Calu3 (cell line): Measurements from ENCODE around the gene BSDC1. TPM values are rescaled to one million over a fixed set of nuclear protein-coding genes. Genes with fewer than 3 reads are reported as not detected.
A peak's percentile ranks its signal among the peaks of the same experiment; 100 is the strongest.

ENCODE experiments used
- BruUV-seq: library from RNA; stranded (reverse); fragments of 400-500 nt; replicated peaks from 2 replicates; lab custom pipeline; 2021; lab: Mats Ljungman, UMichigan
- CTCF ChIA-PET: fragments of 300-600 bp; sonication (Branson Sonifier 250); formaldehyde crosslinking; loops from one replicate; lab custom pipeline; 2022; ENCODE audit warnings: antibody characterized with exemption; lab: Charles Lee
- DNase-seq: peaks from one replicate; pipeline ENCODE4 v3.0.0; 2022
- H3K27ac Mint-ChIP-seq: one replicate; pipeline ENCODE4 v1.8.0; 2022; ENCODE audit warnings: mixed read lengths; ENCODE audit not compliant: unreplicated experiment
- H3K27me3 Mint-ChIP-seq: one replicate; pipeline ENCODE4 v1.8.0; 2022; ENCODE audit warnings: mixed read lengths; ENCODE audit not compliant: unreplicated experiment
- H3K36me3 Mint-ChIP-seq: one replicate; pipeline ENCODE4 v1.8.0; 2022; ENCODE audit warnings: mild to moderate bottlenecking, moderate library complexity, mixed read lengths; ENCODE audit not compliant: insufficient read depth, unreplicated experiment
- H3K4me1 Mint-ChIP-seq: one replicate; pipeline ENCODE4 v1.8.0; 2022; ENCODE audit warnings: mild to moderate bottlenecking, low read depth, mixed read lengths; ENCODE audit not compliant: unreplicated experiment
- H3K4me3 Mint-ChIP-seq: one replicate; pipeline ENCODE4 v1.8.0; 2022; ENCODE audit warnings: mild to moderate bottlenecking, low read depth, moderate library complexity, mixed read lengths; ENCODE audit not compliant: unreplicated experiment
- H3K9me3 Mint-ChIP-seq: one replicate; pipeline ENCODE4 v1.8.0; 2022; ENCODE audit warnings: low read depth, mixed read lengths; ENCODE audit not compliant: unreplicated experiment
- CTCF ChIP-seq: fragments of 200-600 bp; IDR thresholded peaks from one replicate; pipeline ENCODE4 v1.8.0; 2022; ENCODE audit warnings: antibody characterized with exemption; ENCODE audit not compliant: unreplicated experiment
- intact Hi-C: fragments of 100-400 bp; cut with micrococcal nuclease; formaldehyde crosslinking; loops from one replicate; pipeline ENCODE4 v1.10.0; 2022; ENCODE audit not compliant: unreplicated experiment
- total RNA-seq: library from RNA; stranded (reverse); gene quantifications from 2 replicates; pipeline ENCODE4 v1.2.3, GENCODE V29; 2022

The BSDC1 gene
- total RNA-seq, 1 experiment from 2014 or later: 49.4 TPM

- BruUV-seq: no TSS peak
- TF ChIP-seq CTCF: no peak
- intact Hi-C loops: no loop called here
- DNase-seq: no peak
- no peaks in the 10 kb centered on the region for H3K27me3 Mint-ChIP-seq
- H3K27ac Mint-ChIP-seq: peak overlapping the region; percentile 74
- peaks cover 72% of the 10 kb centered on the region for H3K36me3 Mint-ChIP-seq
- peaks cover 37% of the 10 kb centered on the region for H3K4me1 Mint-ChIP-seq
- CTCF ChIA-PET: no interaction called here
- no peak overlapping the region for H3K4me3 Mint-ChIP-seq
- no peaks in the 10 kb centered on the region for H3K9me3 Mint-ChIP-seq
Measured at GRCh38 chr1:32330558-32331151, 63.6 kb downstream of the BSDC1 start.

- CTCF ChIA-PET: no interaction called here
- no peaks in the 10 kb centered on the region for H3K27me3 Mint-ChIP-seq
- no TSS peak for BruUV-seq
- intact Hi-C loops: no loop called here
- TF ChIP-seq CTCF: no peak
- H3K36me3 Mint-ChIP-seq: peaks cover 76% of the 10 kb centered on the region
- no peak overlapping the region for H3K4me3 Mint-ChIP-seq
- no peak for DNase-seq
- no peak overlapping the region for H3K27ac Mint-ChIP-seq
- no peaks in the 10 kb centered on the region for H3K9me3 Mint-ChIP-seq
- H3K4me1 Mint-ChIP-seq: peaks cover 37% of the 10 kb centered on the region
Measured at GRCh38 chr1:32329931-32330466, 64.2 kb downstream of the BSDC1 start.

DNA sequence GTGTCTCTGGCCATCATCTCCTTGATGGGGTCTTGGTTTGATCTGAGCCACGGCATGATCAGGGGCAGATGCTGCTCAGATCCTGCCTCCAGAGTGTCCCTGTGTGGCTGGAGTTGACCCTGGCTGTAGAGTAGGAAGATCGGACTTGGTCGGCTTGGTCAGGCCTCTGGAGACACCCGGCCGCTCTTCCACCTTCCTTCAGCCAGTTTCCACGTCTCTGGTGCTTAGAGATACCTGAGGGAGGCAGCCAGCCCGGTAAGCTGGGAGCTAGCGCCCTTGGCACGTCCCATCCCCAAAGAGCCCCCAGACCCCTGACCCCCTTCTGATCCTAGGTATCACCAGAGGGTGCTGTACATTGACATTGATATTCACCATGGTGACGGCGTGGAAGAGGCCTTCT is 67.0 kb downstream of the BSDC1 start:
- CTCF ChIA-PET: no interaction called here

GRCh38 chr1:32321712-32322291 is 72.4 kb downstream of the BSDC1 start:
- H3K27me3 Mint-ChIP-seq: no peaks in the 10 kb centered on the region
- no TSS peak for BruUV-seq
- CTCF ChIA-PET: interaction anchor here (0.6 to 1.9 kb wide), 16 partner anchors 10 to 686 kb away, joined by 3 to 15 read pairs (median 6); partner anchors contain the start of genes LCK, MARCKSL1 and TXLNA
- peak overlapping the region; percentile 54 for H3K4me3 Mint-ChIP-seq
- peaks cover 56% of the 10 kb centered on the region for H3K36me3 Mint-ChIP-seq
- TF ChIP-seq CTCF: no peak
- peak; percentile 81 for DNase-seq
- H3K9me3 Mint-ChIP-seq: no peaks in the 10 kb centered on the region
- peaks cover 22% of the 10 kb centered on the region for H3K4me1 Mint-ChIP-seq
- intact Hi-C loops: no loop called here
- H3K27ac Mint-ChIP-seq: peak overlapping the region; percentile 80

More for the DNA sequence above, 67.0 kb downstream of the BSDC1 start:
- DNase-seq: no peak
- no TSS peak for BruUV-seq
- no peak overlapping the region for H3K27ac Mint-ChIP-seq
- intact Hi-C loops: no loop called here
- H3K9me3 Mint-ChIP-seq: no peaks in the 10 kb centered on the region
- no peak for TF ChIP-seq CTCF
- peaks cover 22% of the 10 kb centered on the region for H3K4me1 Mint-ChIP-seq
- H3K27me3 Mint-ChIP-seq: no peaks in the 10 kb centered on the region
- H3K4me3 Mint-ChIP-seq: no peak overlapping the region
- peaks cover 63% of the 10 kb centered on the region for H3K36me3 Mint-ChIP-seq
